ENCODE results near the gene LGALS3BP.
"Not testable (repeated sequence)": the region's sequence is repeated elsewhere in the genome, so short reads cannot be mapped to it uniquely, and the experiment has no call there.

The LGALS3BP gene

GRCh38 chr17:78977997-78978973, 1.4 kb downstream of the LGALS3BP start:
- DNase-seq = no peak

- DNase-seq = no peak
Observed at GRCh38 chr17:78977681-78977943, 2.1 kb downstream of the LGALS3BP start.

DNA sequence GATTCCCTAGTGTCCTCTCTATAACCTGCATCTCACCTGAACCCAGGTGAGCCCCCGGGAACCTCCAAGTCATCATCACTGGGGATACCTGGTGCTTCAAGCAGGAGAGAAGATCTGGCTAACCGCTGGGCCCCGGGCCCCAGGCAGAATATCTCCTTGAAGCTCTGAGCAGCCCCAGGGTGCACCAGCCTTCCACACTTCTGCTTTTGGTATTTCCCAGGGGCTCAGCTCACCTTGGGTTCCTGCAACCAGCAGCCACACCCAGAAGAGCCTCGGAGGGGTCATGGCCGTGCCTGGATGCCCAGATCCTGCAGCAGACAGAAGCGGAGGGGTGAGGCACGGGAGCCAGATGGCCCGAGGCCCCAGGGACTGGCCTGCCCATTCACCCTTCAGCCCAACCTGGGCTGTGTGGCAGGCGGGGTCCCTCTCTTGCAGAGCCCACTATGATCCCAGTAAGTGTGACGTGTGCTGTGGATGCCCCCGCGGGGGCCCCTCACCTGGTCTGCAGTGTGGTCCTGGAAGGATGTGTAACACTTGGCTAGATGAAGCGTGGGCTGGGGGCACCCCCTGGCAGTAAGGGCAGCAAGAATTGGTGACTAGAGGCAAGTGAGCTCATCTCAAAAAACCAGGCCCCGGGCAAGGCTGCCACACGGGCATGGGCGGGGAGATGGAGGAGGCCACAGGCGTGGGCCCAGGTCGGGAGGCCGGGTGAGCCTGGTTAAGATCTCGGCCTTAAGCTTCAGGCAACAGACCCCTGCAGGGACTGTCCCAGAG, 2.6 kb downstream of the LGALS3BP start:
- no peak for DNase-seq

DNA sequence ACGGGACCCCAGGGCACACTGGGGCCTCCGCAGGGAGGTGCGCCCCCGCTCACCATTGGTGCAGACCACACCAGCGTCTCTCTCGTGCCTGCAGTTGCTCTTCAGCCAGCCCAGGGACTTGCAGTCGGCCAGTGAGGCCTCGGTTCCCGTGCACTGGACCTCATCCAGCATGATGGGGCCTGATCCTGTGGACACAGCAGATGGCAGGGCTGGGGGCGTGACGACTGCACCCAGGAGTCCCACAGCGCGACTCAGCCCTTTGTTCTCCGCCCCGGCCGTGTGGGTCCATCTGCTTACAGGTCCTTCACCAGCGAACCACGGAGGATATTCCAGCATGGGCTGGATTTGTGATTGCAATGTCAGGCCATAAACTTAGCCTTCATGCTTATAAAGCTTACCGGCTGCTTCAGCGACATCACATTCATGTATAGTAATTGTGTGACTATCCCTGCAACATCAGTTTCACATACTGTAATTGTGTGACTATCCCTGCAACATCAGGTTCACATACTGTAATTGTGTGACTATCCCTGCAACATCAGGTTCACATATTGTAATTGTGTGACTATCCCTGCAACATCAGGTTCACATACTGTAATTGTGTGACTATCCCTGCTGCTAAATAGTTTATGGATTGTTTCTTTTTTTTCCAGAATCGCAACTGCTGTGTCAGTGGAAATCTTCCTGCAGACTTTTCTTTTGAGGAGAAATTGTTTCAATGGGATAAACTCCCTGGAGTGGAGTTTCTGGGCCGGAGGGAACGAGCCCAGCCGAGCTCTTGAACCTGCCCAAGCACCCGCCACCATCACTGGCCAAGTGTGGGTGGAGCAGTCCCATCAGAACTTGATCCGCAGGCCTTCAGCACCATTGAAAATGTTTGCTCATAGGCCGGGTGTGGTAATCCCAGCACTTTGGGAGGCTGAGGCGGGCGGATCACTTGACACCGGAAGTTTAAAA, 4.8 kb downstream of the LGALS3BP start:
- peak; percentile 5 to 55 (median 34) for DNase-seq

DNA sequence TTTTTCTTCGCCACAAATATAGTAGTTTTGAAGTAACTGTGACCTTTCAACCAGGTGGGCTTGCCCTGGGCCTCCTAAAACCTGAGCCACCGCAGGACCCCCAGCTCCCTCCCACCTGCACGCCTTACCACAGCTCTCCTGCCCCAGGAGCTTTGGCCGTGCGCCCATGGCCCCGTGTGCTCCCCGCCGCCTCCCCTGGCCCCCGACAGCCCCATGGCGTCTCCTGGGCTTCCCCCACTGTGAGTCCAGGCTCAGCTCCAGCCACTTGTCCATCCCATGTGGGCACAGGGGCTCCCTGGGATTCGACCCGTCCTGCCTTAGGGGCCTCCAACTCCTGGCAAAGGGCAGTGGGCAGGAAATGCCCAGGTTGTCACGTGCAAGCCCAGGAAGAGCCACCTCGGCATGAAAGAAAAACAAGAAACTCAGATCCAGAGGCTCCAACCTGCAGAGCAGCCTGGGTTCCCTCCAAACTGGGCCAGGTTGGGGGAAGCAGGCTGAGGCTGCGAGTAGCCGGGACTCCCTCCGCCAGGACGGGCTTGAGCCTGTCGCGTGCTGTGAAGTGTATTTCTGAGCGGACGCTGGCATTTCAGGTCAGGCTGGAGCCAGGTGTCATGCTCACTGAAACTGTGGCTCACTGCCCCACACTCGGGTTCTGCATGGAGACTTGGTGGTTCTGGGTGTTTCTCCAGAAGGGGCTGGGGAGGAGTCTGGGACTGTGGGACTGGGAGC, 5.8 kb downstream of the LGALS3BP start:
- no peak for DNase-seq

- DNase-seq = no peak
Observed at GRCh38 chr17:78973196-78973595, 6.5 kb downstream of the LGALS3BP start.

DNA sequence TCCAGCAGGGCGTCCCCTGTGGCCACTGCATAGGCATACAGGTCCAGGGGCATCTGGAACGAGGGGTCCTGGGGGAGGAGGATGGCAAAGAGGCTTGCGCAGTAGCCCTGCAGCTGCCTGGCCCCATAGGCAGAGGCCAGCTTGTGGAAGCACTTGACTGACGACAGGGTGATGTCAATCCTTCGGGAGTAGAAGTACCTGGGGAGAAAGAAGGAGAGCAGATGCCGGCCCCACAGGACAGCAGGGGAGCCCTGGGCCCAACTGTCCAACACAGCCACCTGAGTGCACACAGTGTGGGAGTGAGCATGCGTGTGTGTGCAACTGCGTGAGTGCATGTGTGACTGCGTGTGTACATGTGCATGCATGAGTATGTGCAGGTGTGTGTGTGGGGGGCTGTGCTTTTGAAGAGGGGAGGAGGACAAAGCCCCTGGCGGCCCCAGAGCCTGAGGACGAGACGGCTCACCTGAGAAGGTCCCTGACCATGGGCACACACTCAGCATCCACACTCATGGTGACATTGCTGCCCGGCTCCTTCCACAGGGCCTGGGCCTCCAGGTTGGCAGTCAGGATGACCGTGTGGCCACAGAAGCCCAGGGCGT, 7.1 kb downstream of the LGALS3BP start:
- no peak for DNase-seq

DNA sequence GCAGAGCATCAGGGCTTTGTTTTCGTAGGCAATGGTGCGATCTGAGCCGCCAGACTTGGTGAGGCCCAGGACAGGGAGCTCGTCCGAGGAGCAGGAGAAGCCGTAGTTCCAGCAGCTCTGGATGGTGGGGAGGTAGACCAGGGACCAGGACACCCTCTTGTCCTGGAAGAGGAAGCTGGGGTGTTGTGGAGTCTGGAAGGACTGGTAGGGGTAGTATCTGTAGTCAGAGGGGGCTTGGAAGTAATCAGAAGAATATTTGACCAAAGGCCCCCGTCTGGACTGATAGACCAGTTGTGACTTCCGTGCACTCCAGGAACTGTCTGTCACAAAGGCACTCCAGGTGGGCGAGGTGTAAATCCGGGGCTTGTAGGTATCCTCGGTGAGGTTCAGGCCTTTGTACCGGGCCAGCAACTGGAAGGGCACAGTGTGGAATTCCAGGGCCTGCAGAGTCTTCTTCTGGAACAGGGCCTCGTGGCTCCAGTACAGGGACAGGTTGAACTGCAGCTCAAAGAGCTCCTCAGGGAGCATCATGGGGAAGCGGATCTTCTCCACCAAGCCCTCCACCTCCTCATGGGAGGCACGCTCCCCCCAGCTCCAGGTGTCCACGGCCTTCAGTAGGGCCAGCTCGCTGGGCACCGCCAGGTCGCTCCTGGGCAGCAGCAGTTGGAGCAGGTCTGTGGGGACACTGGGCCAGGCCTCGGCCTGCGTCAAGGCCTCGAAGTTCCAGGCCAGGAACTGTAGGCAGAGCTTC, 7.8 kb downstream of the LGALS3BP start:
- no peak for DNase-seq

GRCh38 chr17:78970834-78971755, 8.6 kb downstream of the LGALS3BP start:
- DNase-seq = peak; percentile 80 to 92 (median 88)

- DNase-seq = no peak
Observed at GRCh38 chr17:78969865-78970264, 9.9 kb downstream of the LGALS3BP start.

GRCh38 chr17:78967782-78968362, 11.9 kb downstream of the LGALS3BP start:
- DNase-seq = no peak

DNA sequence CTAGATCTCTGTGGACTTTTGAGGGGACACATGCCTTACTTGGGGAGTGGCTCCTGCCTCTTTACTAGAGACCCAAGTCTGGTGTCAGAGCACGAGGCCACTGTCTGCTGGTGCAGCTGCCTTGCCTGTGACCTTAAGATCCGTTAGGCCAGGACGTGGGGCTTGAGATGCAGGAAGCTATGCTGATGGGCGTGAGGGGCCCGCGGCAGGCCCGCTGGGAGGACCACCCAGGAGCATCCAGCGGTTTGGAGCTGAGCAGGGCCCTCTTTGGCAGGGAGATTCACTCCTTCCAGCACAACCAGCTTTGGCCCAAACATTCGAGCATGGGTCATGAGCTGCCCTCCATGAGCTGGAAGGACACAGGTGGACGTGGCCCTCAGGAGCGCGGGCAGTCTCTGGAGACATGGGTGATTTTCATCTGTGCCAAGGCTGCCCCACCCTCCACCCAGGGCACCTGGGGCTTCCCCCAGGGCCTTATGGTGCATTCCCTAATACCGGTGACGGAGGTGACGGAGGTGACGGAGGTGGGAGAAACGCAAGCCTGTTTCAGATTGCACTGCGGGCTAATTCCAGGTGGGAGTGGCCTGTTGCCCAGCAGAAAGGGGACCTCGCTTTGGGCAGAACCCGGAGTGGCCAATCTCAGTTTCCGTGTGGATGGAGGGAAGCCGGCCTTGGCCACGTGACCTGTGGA, 12.7 kb downstream of the LGALS3BP start:
- DNase-seq = no peak

DNA sequence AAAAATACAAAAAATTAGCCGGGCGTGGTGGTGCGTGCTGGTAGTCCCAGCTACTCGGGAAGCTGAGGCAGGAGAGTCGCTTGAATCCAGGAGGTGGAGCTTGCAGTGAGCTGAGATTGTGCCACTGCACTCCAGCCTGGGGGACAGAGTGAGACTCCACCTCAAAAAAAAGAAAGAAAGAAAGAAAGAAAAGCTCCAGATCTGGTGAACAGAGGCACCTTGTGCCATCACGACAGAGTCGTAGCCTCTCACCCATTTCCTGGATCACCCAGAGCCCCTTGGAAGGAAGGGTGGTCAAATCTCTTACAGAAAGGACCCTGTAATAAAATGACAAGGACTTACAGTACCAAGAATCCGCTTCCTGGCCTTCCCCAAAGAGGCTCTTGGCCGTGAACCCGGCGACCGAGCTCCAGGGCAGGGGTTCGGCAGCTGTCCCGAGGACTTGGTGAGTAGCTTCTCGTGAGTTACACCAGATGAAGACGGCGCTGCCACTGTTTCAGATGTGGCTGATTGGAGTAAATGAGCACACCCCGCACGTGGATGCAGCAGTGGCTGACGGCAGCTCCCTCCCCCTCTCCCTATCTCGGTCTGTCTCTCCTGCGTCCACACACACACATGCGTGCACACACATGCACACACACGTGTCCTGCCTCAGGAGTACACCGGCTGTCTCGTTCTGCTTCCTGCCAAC, 13.5 kb downstream of the LGALS3BP start:
- DNase-seq = no peak

DNA sequence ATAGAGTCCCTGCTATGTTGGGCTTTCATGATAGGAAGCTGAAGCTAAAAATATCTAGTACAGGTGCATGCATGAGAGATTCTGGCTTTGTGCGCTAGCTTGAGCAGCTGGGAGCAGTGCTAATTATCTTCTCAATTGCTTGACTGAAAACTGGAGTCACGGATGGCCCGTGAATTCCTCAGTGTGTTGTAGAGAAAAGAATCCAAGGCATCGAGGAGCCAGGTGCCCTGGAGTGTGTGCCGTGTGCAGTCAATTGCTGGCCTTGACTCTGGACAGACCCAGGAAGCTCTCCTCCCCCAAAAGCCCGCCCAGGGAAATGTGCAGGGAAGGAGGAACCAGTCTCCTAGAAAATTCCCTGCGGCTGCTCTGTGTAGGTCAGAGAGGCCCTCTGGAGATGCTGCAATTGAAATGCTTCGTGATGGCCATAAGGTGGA, 14.2 kb downstream of the LGALS3BP start:
- no peak for DNase-seq

- no peak for DNase-seq
Observed at GRCh38 chr17:78963378-78963777, 16.3 kb downstream of the LGALS3BP start.

GRCh38 chr17:78962984-78963348, 16.8 kb downstream of the LGALS3BP start:
- not testable (repeated sequence) for DNase-seq

DNA sequence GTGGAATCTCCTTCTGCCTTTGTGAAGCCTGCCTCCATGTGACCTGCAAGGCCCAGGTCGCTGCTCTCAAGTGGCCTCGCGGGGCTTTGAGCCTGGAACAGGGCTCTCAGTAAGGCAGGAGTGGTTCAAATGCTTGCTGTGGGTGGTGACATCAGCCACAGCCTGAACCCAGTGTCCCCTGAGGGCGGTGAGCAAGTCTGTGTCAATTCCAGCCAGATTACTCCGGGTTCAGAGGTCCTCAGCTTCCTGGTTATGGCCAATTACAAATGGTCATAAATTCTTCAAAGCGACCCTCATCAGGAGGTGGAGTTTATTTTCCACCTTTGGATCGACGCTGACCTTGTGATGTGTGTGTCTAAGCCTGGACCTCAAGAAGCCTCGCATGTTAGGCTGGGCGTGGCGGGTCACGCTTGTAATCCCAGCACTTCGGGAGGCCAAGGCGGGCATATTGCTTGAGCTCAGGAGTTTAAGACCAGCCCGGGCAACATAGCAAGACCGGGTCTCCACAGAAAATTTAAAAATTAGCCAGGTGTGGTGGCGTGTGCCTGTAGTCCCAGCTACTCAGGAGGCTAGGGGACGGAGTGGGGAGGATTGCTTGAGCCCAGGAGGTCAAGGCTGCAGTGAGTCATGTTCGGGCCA, 17.3 kb downstream of the LGALS3BP start:
- peak in 1 of 4 experiments; percentile 21 for DNase-seq

Measured in suppressor macrophage (primary cell).